Measurements from ENCODE around the gene GRM2. TPM values are rescaled to one million over a fixed set of nuclear protein-coding genes. Genes with fewer than 3 reads are reported as not detected.

The GRM2 gene
- total and polyA plus RNA-seq, 2 of the 8 experiments (the other 6 are each of a cell fraction or from before 2014, with no cell fraction given), result 3.9 to 10.5 TPM

- WGBS, 2 experiments (ENCODE audit: extremely low coverage in 1 of 2, insufficient coverage in 1 of 2, insufficient read length in 1 of 2, insufficient replicate concordance in 2 of 2, low coverage in 1 of 2, low lambda C conversion rate in 2 of 2, missing lambda C conversion rate in 1 of 2), result 98% methylated on average over 19 of the region's 19 CpGs; no CpG with 5 or more reads in 1 of the 2 experiments
- no peak overlapping the region for H2AK5ac ChIP-seq (ENCODE audit: low read depth, low read length)
- 0 out of 2 replicates have a peak overlapping the region, but pooled peaks have one; percentile 27 for H2BK12ac ChIP-seq (ENCODE audit: low read depth, low read length)
- peak overlapping the region; percentile 63 for H2BK120ac ChIP-seq (replicated peaks; ENCODE audit: low read depth, low read length)
- H3K4ac ChIP-seq (replicated peaks; ENCODE audit: insufficient read length, low read depth, low read length), result no peak overlapping the region
- H2AFZ ChIP-seq (ENCODE audit: low read length), result no peak overlapping the region
- H3K56ac ChIP-seq (replicated peaks; ENCODE audit: insufficient read length, low read depth, low read length), result no peak overlapping the region
- H3K23ac ChIP-seq (ENCODE audit: insufficient read length), result no peak overlapping the region
- no peak overlapping the region for H2BK5ac ChIP-seq (ENCODE audit: low read depth, low read length)
- no peak overlapping the region for H3K18ac ChIP-seq (ENCODE audit: extremely low read depth, low read length)
- H3K4me3 ChIP-seq (ENCODE audit: extremely low read depth in 1 of 4, insufficient read depth in 2 of 4, low read depth in 3 of 4, low read length in 4 of 4), result no peak overlapping the region
- peaks cover 6 to 15% (median 14%) of the 10 kb centered on the region in 4 experiments; a peak in 6 of 7 replicates for H3K27me3 ChIP-seq (replicated peaks in 1 of 4; ENCODE audit: control insufficient read depth in 3 of 4, extremely low read depth in 1 of 4, insufficient read depth in 3 of 4, low read length in 3 of 4)
- H3K79me2 ChIP-seq (ENCODE audit: control insufficient read depth in 1 of 2, insufficient read depth in 2 of 2, low read length in 2 of 2), result no peaks in the 10 kb centered on the region
- H3K36me3 ChIP-seq (ENCODE audit: control insufficient read depth in 2 of 4, insufficient read depth in 4 of 4, low read length in 3 of 4), result no peaks in the 10 kb centered on the region
- CTCF ChIA-PET (ENCODE audit: partially characterized antibody), result interaction anchor here (1.4 to 2.1 kb wide), 3 partner anchors 85 to 89 kb away, joined by 3 to 9 read pairs (median 8); no protein-coding TSS in a partner anchor
- DNase-seq (ENCODE audit: low read depth in 1 of 2, low spot score in 2 of 2), result peak in 1 of 2 experiments; percentile 24
- H3K4me2 ChIP-seq (ENCODE audit: insufficient read depth in 1 of 2, low read depth in 2 of 2, low read length in 2 of 2), result no peak overlapping the region
- H2BK15ac ChIP-seq (ENCODE audit: low read length), result no peak overlapping the region
- H3K9ac ChIP-seq (replicated peaks in 1 of 4; ENCODE audit: extremely low read depth in 1 of 4, low read depth in 3 of 4, low read length in 3 of 4), result no peak overlapping the region
- peaks cover 3% of the 10 kb centered on the region; the same call in 1 of the 2 replicates for H3K23me2 ChIP-seq (ENCODE audit: low read depth, low read length)
- FAIRE-seq, result no peak
- H4K91ac ChIP-seq (replicated peaks; ENCODE audit: insufficient read length, low read length), result no peak overlapping the region
- H4K8ac ChIP-seq (ENCODE audit: extremely low read depth, insufficient read depth, low read length), result no peak overlapping the region
- peaks cover 2 to 10% of the 10 kb centered on the region in 2 experiments for H4K20me1 ChIP-seq (replicated peaks in 1 of 2; ENCODE audit: control insufficient read depth in 1 of 2, insufficient read depth in 2 of 2, low read length in 2 of 2)
- no peak overlapping the region for H2BK20ac ChIP-seq (ENCODE audit: low read length)
- H4K5ac ChIP-seq (ENCODE audit: insufficient read length, low read depth, low read length), result no peak overlapping the region
- no peaks in the 10 kb centered on the region for H3K79me1 ChIP-seq (ENCODE audit: low read depth, low read length)
- POLR2A ChIA-PET (ENCODE audit: partially characterized antibody), result interaction anchor here (0.7 to 1.6 kb wide), 2 partner anchors 9 to 14 kb away, joined by 3 to 4 read pairs; no protein-coding TSS in a partner anchor
- 0 out of 7 replicates have a peak, but pooled peaks cover 0 to 5% (median 0%) of the 10 kb centered on the region in 4 experiments for H3K4me1 ChIP-seq (replicated peaks in 1 of 4; ENCODE audit: control insufficient read depth in 3 of 4, insufficient read depth in 4 of 4, low read length in 3 of 4)
- H3K27ac ChIP-seq (ENCODE audit: low read depth, low read length), result no peak overlapping the region
- H3K9me3 ChIP-seq (ENCODE audit: insufficient read depth in 2 of 2, low read depth in 1 of 2, low read length in 1 of 2), result no peaks in the 10 kb centered on the region
- H3K14ac ChIP-seq (ENCODE audit: insufficient read length), result no peak overlapping the region
- no peak for TF ChIP-seq SUZ12 (IDR thresholded peaks at IDR 0.05; ENCODE audit: low read length)
- TF ChIP-seq KDM5A (IDR thresholded peaks at IDR 0.05; ENCODE audit: low read length), result no peak
- no peak for TF ChIP-seq CEBPB (IDR thresholded peaks at IDR 0.05; ENCODE audit: low read depth, low read length)
Measured at GRCh38 chr3:51712963-51713362, 6.1 kb downstream of the GRM2 start.

Measured in H1 (cell line).